Fibroblast of pulmonary artery (primary cell): ENCODE measurements around the gene DTWD1.
"Not testable (repeated sequence)": the region's sequence is repeated elsewhere in the genome, so short reads cannot be mapped to it uniquely, and the experiment has no call there.

ENCODE experiments used
- DNase-seq: peaks from one replicate; pipeline ENCODE4 v3.0.0-alpha.2; 2010; ENCODE audit warnings: low read depth
- H3K4me3 ChIP-seq: replicated peaks from 2 replicates; pipeline ENCODE4 v1.5.1; 2011; ENCODE audit warnings: low read depth, mild to moderate bottlenecking, control low read depth, low read length, moderate library complexity
- CTCF ChIP-seq: IDR thresholded peaks from 2 replicates; pipeline ENCODE4 v1.5.1; 2011; ENCODE audit warnings: mild to moderate bottlenecking, control low read depth, low read length, inconsistent platforms; ENCODE audit errors: missing control alignments

DTWD1 gene

DNA sequence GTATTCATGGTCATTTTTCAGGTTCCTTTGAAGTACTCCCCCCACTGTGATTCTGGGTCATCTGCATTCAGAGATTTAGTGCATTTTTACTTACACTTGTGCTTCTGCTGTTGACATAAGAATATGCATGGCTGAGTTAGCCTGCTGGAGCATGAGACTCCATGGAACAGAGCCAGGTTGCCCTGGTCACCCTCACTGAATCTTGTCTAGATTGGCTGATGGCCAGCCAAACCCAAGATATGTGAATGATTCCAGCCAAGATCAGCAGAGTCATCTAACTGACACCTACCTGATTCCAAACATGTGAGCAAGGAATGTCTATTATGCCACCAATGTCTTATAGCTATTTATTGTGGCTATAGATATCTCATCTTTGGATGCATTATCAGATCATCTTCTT lies 25.1 kb downstream of the DTWD1 start:
- DNase-seq, result peak; percentile 45
- H3K4me3 ChIP-seq, result no peak overlapping the region
- TF ChIP-seq CTCF, result no peak

GRCh38 chr15:49646891-49647290 lies 26.0 kb downstream of the DTWD1 start:
- H3K4me3 ChIP-seq, result no peak overlapping the region
- no peak for TF ChIP-seq CTCF
- DNase-seq, result no peak

GRCh38 chr15:49649987-49650386 lies 29.1 kb downstream of the DTWD1 start:
- TF ChIP-seq CTCF, result no peak
- peak; percentile 18 for DNase-seq
- no peak overlapping the region for H3K4me3 ChIP-seq

- H3K4me3 ChIP-seq, result no peak overlapping the region
These were observed 29.8 kb downstream of the DTWD1 start for GRCh38 chr15:49650676-49651075.

GRCh38 chr15:49652922-49653321 lies 32.1 kb downstream of the DTWD1 start:
- no peak for DNase-seq
- no peak overlapping the region for H3K4me3 ChIP-seq
- TF ChIP-seq CTCF, result no peak

More at GRCh38 chr15:49650676-49651075, 29.8 kb downstream of the DTWD1 start:
- TF ChIP-seq CTCF, result no peak
- DNase-seq, result no peak

DNA sequence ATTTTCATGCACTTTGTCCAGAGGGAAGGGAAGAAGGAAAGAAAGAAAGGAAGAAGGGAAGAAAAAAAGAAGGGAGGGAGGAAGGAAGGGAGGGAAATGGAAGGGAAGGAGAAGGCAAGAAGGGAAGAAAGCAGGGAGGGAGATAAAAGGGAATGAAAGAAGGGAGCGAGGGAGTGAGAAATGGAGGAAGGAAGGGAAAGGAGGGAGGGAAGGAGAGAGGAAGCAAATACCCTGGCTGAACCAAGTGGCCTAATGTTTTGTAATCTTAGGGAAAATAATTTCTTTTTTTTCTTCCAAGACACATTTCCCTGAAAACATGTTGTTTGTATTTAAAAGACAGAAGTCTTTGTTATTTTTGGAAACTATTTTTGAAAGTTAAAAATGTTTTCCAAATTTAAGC lies 35.9 kb downstream of the DTWD1 start:
- DNase-seq, result no peak
- no peak overlapping the region for H3K4me3 ChIP-seq
- no peak for TF ChIP-seq CTCF

DNA sequence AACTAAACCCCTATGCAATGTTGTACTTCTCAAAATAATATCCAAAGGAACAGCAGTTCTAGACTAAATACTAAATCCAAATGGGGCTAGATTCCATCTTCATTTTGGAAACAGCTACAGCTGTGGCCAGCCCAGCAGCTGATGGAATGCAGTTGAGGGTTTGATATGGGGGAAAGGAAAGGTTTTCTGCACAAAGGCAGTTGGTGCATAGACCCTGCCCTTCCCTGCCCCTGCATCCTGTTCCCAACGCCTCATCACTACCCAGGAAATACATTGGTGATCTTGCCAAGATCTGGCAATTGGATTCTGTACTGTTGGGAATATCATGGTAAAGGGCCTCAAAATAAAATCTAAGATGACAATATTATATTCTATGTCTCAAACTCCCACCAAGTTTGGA lies 43.9 kb downstream of the DTWD1 start:
- H3K4me3 ChIP-seq, result no peak overlapping the region
- no peak for TF ChIP-seq CTCF
- DNase-seq, result no peak

- H3K4me3 ChIP-seq, DNase-seq: not testable (repeated sequence)
These were observed 45.6 kb downstream of the DTWD1 start for GRCh38 chr15:49666486-49666885.
